ENCODE data around the gene ZNF624.
A peak's percentile ranks its signal among the peaks of the same experiment; 100 is the strongest.
"Not testable (repeated sequence)": the region's sequence is repeated elsewhere in the genome, so short reads cannot be mapped to it uniquely, and the experiment has no call there.

DNA sequence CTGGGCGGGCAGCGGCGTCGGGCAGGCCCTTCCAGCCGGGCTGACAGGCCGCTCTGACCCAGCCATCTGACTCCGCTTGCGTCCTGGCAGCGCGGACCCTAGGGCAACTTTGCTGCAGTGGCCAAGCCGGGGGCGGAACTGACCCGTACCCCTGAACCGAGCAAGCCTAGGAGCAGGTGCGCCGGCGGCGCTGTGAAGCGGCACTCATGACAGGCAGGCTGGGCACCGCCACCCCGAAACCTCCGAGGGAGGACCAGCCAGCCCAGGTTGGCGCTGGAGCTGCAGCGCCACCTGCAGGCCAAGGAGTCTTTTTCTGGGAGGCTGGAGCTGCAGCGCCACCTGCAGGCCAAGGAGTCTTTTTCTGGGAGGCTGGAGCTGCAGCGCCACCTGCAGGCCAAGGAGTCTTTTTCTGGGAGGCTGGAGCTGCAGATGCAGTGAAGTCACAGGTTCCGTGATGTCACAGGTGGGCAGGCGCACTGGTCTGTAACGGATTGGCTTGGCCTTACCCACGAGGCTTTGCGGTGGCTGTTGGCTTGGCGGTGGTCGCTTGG is 36.2 kb upstream of the ZNF624 start, which contains the start of gene CCDC144A:
- TF ChIP-seq, protein P1, sequence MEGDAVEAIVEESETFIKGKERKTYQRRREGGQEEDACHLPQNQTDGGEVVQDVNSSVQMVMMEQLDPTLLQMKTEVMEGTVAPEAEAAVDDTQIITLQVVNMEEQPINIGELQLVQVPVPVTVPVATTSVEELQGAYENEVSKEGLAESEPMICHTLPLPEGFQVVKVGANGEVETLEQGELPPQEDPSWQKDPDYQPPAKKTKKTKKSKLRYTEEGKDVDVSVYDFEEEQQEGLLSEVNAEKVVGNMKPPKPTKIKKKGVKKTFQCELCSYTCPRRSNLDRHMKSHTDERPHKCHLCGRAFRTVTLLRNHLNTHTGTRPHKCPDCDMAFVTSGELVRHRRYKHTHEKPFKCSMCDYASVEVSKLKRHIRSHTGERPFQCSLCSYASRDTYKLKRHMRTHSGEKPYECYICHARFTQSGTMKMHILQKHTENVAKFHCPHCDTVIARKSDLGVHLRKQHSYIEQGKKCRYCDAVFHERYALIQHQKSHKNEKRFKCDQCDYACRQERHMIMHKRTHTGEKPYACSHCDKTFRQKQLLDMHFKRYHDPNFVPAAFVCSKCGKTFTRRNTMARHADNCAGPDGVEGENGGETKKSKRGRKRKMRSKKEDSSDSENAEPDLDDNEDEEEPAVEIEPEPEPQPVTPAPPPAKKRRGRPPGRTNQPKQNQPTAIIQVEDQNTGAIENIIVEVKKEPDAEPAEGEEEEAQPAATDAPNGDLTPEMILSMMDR (IDR thresholded peaks at IDR 0.05) = peak in 2 of 3 donors; percentile 30
- TF ChIP-seq POLR2A (IDR thresholded peaks at IDR 0.05) = not testable (repeated sequence)

All from breast epithelium (tissue), 3 donors.